GM18909 (cell line): ENCODE results near the gene UHRF1.
A peak's percentile ranks its signal among the peaks of the same experiment; 100 is the strongest.
"Not testable (repeated sequence)": the region's sequence is repeated elsewhere in the genome, so short reads cannot be mapped to it uniquely, and the experiment has no call there.

ENCODE experiments used
- ATAC-seq: cut with Tn5 transposase; IDR thresholded peaks from one replicate; pipeline ENCODE4 v1.9.1; 2021; ENCODE audit warnings: mild to moderate bottlenecking; ENCODE audit not compliant: unreplicated experiment, poor library complexity

UHRF1 gene

GRCh38 chr19:4896372-4896771, 12.9 kb upstream of the UHRF1 start:
- no peak for ATAC-seq

GRCh38 chr19:4897146-4897545, 12.2 kb upstream of the UHRF1 start:
- no peak for ATAC-seq

- not testable (repeated sequence) for ATAC-seq
Measured at GRCh38 chr19:4900879-4901278, 8.4 kb upstream of the UHRF1 start.

- ATAC-seq, result no peak
Measured at GRCh38 chr19:4902796-4903195, 6.5 kb upstream of the UHRF1 start, which contains the start of gene ARRDC5. Gene ARRDC5 (minus strand): TSS chr19:4902896. CDS start chr19:4902825, 71 bp downstream.

GRCh38 chr19:4904481-4904880, 4.8 kb upstream of the UHRF1 start:
- ATAC-seq, result no peak

GRCh38 chr19:4906963-4907362, 2.3 kb upstream of the UHRF1 start:
- ATAC-seq, result no peak

- no peak for ATAC-seq
Measured at GRCh38 chr19:4908360-4908759, 941 bp upstream of the UHRF1 start.

GRCh38 chr19:4908781-4909155, 533 bp upstream of the UHRF1 start:
- ATAC-seq, result no peak

- ATAC-seq, result peak; percentile 76
Measured at GRCh38 chr19:4909897-4910593, 744 bp downstream of the UHRF1 start.

GRCh38 chr19:4910594-4911281, 1.4 kb downstream of the UHRF1 start:
- ATAC-seq, result no peak

GRCh38 chr19:4911314-4911713, 2.0 kb downstream of the UHRF1 start:
- ATAC-seq, result no peak

- no peak for ATAC-seq
Measured at GRCh38 chr19:4911786-4912672, 2.7 kb downstream of the UHRF1 start.

- ATAC-seq, result no peak
Measured at GRCh38 chr19:4913996-4914735, 4.9 kb downstream of the UHRF1 start.

GRCh38 chr19:4914736-4915501, 5.6 kb downstream of the UHRF1 start:
- ATAC-seq, result no peak

- ATAC-seq, result peak; percentile 43
Measured at GRCh38 chr19:4916292-4917082, 7.2 kb downstream of the UHRF1 start.

- ATAC-seq, result no peak
Measured at GRCh38 chr19:4922530-4923275, 13.4 kb downstream of the UHRF1 start.

- ATAC-seq, result no peak
Measured at GRCh38 chr19:4923276-4923747, 14.0 kb downstream of the UHRF1 start.

GRCh38 chr19:4929186-4929585, 19.9 kb downstream of the UHRF1 start:
- ATAC-seq, result no peak
